Hypothalamus (tissue), 51 donors: ENCODE data around the gene EIF6.

ENCODE experiments used
- DNase-seq, 51 donors: peaks; one replicate each; lab custom pipeline; 2025; lab: John Stamatoyannopoulos, UW

EIF6 gene

GRCh38 chr20:35284267-35284991, at the start of gene EIF6:
TSS of gene EIF6 (minus strand) at chr20:35284772. CDS start at chr20:35284487, 285 bp downstream.
- DNase-seq = peak in 49 of 51 donors; percentile 23 to 85 (median 67)

GRCh38 chr20:35333606-35334005, 49.0 kb upstream of the EIF6 start:
- no peak for DNase-seq

- no peak for DNase-seq
Observed at GRCh38 chr20:35332540-35333200, 48.1 kb upstream of the EIF6 start.

- DNase-seq = no peak
Observed at GRCh38 chr20:35329435-35330139, 45.0 kb upstream of the EIF6 start.

GRCh38 chr20:35328689-35329088, 44.1 kb upstream of the EIF6 start:
- no peak for DNase-seq

GRCh38 chr20:35328095-35328685, 43.6 kb upstream of the EIF6 start:
- DNase-seq = no peak

GRCh38 chr20:35327074-35327976, 42.8 kb upstream of the EIF6 start:
- no peak for DNase-seq

GRCh38 chr20:35326740-35327073, 42.1 kb upstream of the EIF6 start:
- DNase-seq = peak in 1 of 51 donors; percentile 23

GRCh38 chr20:35326021-35326739, 41.6 kb upstream of the EIF6 start:
- DNase-seq = no peak

- no peak for DNase-seq
Observed at GRCh38 chr20:35325401-35325800, 40.8 kb upstream of the EIF6 start.

- no peak for DNase-seq
Observed at GRCh38 chr20:35320396-35321126, 36.0 kb upstream of the EIF6 start.

- no peak for DNase-seq
Observed at GRCh38 chr20:35319871-35320197, 35.3 kb upstream of the EIF6 start.

GRCh38 chr20:35319192-35319870, 34.8 kb upstream of the EIF6 start:
- DNase-seq = no peak

- no peak for DNase-seq
Observed at GRCh38 chr20:35318502-35319157, 34.1 kb upstream of the EIF6 start.

- DNase-seq = no peak
Observed at GRCh38 chr20:35317416-35318210, 33.0 kb upstream of the EIF6 start.

GRCh38 chr20:35316086-35316485, 31.5 kb upstream of the EIF6 start:
- DNase-seq = no peak

GRCh38 chr20:35315632-35316020, 31.1 kb upstream of the EIF6 start:
- DNase-seq = peak in 1 of 51 donors; percentile 12
